Astrocyte (in vitro differentiated cells and primary cell): ENCODE data around the gene VPS13D. TPM values are rescaled to one million over a fixed set of nuclear protein-coding genes. Genes with fewer than 3 reads are reported as not detected.

ENCODE experiments used
- DNase-seq: peaks from one replicate; pipeline ENCODE4 v3.0.0-alpha.2; 2010; ENCODE audit warnings: low read depth
- FAIRE-seq: peaks from 2 replicates; lab custom pipeline; 2011; peaks lifted over from hg19 to GRCh38; lab: Jason Lieb, UNC
- H2AFZ ChIP-seq: 2 replicates; pipeline ENCODE4 v1.6.0; 2012; ENCODE audit warnings: low read depth, low read length, inconsistent platforms
- H3K27ac ChIP-seq: 2 replicates; pipeline ENCODE4 v1.5.1; 2011; ENCODE audit warnings: low read depth, low read length, inconsistent platforms
- H3K27me3 ChIP-seq: 2 replicates; pipeline ENCODE4 v1.6.0; 2011; ENCODE audit warnings: low read length, inconsistent platforms; ENCODE audit not compliant: insufficient read depth
- H3K36me3 ChIP-seq: 2 replicates; pipeline ENCODE4 v1.5.1; 2011; ENCODE audit warnings: low read length, inconsistent platforms; ENCODE audit not compliant: insufficient read depth
- H3K4me1 ChIP-seq: 2 replicates; pipeline ENCODE4 v1.5.1; 2011; ENCODE audit warnings: low read length, inconsistent platforms; ENCODE audit not compliant: insufficient read depth
- H3K4me2 ChIP-seq: 2 replicates; pipeline ENCODE4 v1.6.0; 2012; ENCODE audit warnings: low read length, inconsistent platforms
- H3K4me3 ChIP-seq: 2 replicates; pipeline ENCODE4 v1.5.1; 2011; ENCODE audit warnings: low read depth, mild to moderate bottlenecking, low read length, inconsistent platforms; ENCODE audit not compliant: insufficient read depth
- H3K79me2 ChIP-seq: 2 replicates; pipeline ENCODE4 v1.6.0; 2012; ENCODE audit warnings: mild to moderate bottlenecking, low read length, inconsistent platforms; ENCODE audit not compliant: insufficient read depth
- H3K9ac ChIP-seq: 2 replicates; pipeline ENCODE4 v1.6.0; 2012; ENCODE audit warnings: mild to moderate bottlenecking, low read length, inconsistent platforms
- H3K9me3 ChIP-seq: 2 replicates; pipeline ENCODE4 v1.5.1; 2012; ENCODE audit warnings: low read depth, mild to moderate bottlenecking, low read length, inconsistent platforms; ENCODE audit not compliant: insufficient read depth
- H4K20me1 ChIP-seq: 2 replicates; pipeline ENCODE4 v1.6.0; 2012; ENCODE audit warnings: low read length, inconsistent platforms; ENCODE audit not compliant: insufficient read depth
- H3K27ac Mint-ChIP-seq: one replicate; pipeline ENCODE4 v1.8.0; 2021; ENCODE audit warnings: mild to moderate bottlenecking, mixed read lengths; ENCODE audit not compliant: unreplicated experiment
- H3K27me3 Mint-ChIP-seq: one replicate; pipeline ENCODE4 v1.8.0; 2021; ENCODE audit warnings: low read depth, mixed read lengths; ENCODE audit not compliant: unreplicated experiment
- H3K36me3 Mint-ChIP-seq: one replicate; pipeline ENCODE4 v1.8.0; 2021; ENCODE audit warnings: low read depth, mixed read lengths; ENCODE audit not compliant: unreplicated experiment
- H3K4me1 Mint-ChIP-seq: one replicate; pipeline ENCODE4 v1.8.0; 2021; ENCODE audit warnings: low read depth, mixed read lengths; ENCODE audit not compliant: unreplicated experiment
- H3K4me3 Mint-ChIP-seq: one replicate; pipeline ENCODE4 v1.8.0; 2021; ENCODE audit warnings: mild to moderate bottlenecking, moderate library complexity, mixed read lengths; ENCODE audit not compliant: unreplicated experiment
- H3K9me3 Mint-ChIP-seq: one replicate; pipeline ENCODE4 v1.8.0; 2021; ENCODE audit warnings: mild to moderate bottlenecking, mixed read lengths; ENCODE audit not compliant: unreplicated experiment
- EZH2 ChIP-seq: IDR thresholded peaks from 2 replicates; pipeline ENCODE4 v1.6.1; 2012; ENCODE audit warnings: mild to moderate bottlenecking, low read length, inconsistent platforms; ENCODE audit not compliant: insufficient read depth
- total RNA-seq: library from RNA; stranded (reverse); gene quantifications from 2 replicates; pipeline ENCODE4 v1.2.1, GENCODE V29; 2021
- TF ChIP-seq, protein P1 (sequence below): IDR thresholded peaks from 2 replicates; pipeline ENCODE4 v1.5.1; 2011; ENCODE audit warnings: low read depth, mild to moderate bottlenecking, inconsistent platforms, low read length, moderate library complexity; ENCODE audit not compliant: insufficient read depth

VPS13D gene
- total RNA-seq, 1 donor from 2014 or later, result 25.9 TPM

DNA sequence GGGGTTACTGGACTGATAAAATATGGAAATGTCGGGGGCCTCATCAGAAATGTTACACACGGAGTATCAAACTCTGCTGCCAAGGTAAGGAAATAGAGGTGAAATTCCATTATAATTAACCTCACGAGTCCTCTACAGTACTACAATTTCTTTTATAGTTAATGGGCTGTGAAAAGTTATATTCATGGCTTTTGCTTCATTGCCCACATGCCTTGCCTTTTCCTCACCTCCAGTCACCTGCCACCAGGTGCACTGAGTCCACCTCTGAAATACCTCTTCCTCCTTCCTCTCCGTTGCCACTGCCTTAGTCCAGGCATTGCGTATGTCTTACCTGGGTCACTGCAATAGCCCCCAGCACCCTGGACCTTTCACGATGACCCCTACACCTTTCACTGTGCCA is 186.9 kb downstream of the VPS13D start:
- no peak overlapping the region for H3K9ac ChIP-seq
- FAIRE-seq (no peak), DNase-seq (no peak)
- H3K4me1 ChIP-seq, result no peaks in the 10 kb centered on the region
- Mint-ChIP-seq H3K36me3 (peaks cover 15% of the 10 kb centered on the region), H3K27me3 (no peaks in the 10 kb centered on the region), H3K4me3 (no peak overlapping the region), H3K27ac (no peak overlapping the region), H3K4me1 (no peaks in the 10 kb centered on the region), H3K9me3 (no peaks in the 10 kb centered on the region)
- peaks cover 8% of the 10 kb centered on the region for H3K36me3 ChIP-seq
- H3K79me2 ChIP-seq, result no peaks in the 10 kb centered on the region
- no peak overlapping the region for H2AFZ ChIP-seq
- no peaks in the 10 kb centered on the region for H4K20me1 ChIP-seq
- H3K9me3 ChIP-seq, result no peaks in the 10 kb centered on the region
- TF ChIP-seq, protein P1, sequence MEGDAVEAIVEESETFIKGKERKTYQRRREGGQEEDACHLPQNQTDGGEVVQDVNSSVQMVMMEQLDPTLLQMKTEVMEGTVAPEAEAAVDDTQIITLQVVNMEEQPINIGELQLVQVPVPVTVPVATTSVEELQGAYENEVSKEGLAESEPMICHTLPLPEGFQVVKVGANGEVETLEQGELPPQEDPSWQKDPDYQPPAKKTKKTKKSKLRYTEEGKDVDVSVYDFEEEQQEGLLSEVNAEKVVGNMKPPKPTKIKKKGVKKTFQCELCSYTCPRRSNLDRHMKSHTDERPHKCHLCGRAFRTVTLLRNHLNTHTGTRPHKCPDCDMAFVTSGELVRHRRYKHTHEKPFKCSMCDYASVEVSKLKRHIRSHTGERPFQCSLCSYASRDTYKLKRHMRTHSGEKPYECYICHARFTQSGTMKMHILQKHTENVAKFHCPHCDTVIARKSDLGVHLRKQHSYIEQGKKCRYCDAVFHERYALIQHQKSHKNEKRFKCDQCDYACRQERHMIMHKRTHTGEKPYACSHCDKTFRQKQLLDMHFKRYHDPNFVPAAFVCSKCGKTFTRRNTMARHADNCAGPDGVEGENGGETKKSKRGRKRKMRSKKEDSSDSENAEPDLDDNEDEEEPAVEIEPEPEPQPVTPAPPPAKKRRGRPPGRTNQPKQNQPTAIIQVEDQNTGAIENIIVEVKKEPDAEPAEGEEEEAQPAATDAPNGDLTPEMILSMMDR, result no peak
- no peak for TF ChIP-seq EZH2
- no peak overlapping the region for H3K27ac ChIP-seq
- H3K27me3 ChIP-seq, result no peaks in the 10 kb centered on the region
- H3K4me3 ChIP-seq, result no peak overlapping the region
- no peak overlapping the region for H3K4me2 ChIP-seq

DNA sequence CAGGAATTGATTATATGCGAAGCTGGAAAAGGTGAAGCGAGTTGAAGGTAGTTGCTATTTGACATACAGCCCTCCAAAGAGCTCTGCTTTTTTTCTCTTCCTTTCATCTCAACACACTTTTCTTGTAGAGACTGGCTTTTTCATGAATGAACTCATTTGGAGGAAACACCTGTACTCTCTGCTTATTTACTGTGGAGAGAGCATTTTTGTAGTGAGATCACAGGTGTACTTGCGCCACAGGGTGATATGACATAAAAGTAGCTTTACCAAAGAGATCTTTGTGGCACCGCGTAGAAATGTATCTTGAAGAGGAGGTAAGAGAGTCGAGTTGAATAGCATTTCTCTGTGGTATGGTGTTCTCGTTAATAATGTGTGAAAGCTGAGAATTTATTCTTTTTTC is 187.6 kb downstream of the VPS13D start:
- Histone ChIP-seq H3K27me3 (no peaks in the 10 kb centered on the region), H3K79me2 (no peaks in the 10 kb centered on the region), H2AFZ (no peak overlapping the region), H3K9me3 (no peaks in the 10 kb centered on the region), H3K4me3 (no peak overlapping the region), H3K9ac (no peak overlapping the region), H4K20me1 (no peaks in the 10 kb centered on the region), H3K27ac (no peak overlapping the region), H3K4me2 (no peak overlapping the region), H3K4me1 (no peaks in the 10 kb centered on the region), H3K36me3 (peaks cover 8% of the 10 kb centered on the region)
- FAIRE-seq (no peak), DNase-seq (no peak)
- TF ChIP-seq, protein P1, result no peak
- no peak for TF ChIP-seq EZH2
- no peak overlapping the region for H3K4me3 Mint-ChIP-seq
- H3K4me1 Mint-ChIP-seq, result no peaks in the 10 kb centered on the region
- H3K9me3 Mint-ChIP-seq, result no peaks in the 10 kb centered on the region
- no peak overlapping the region for H3K27ac Mint-ChIP-seq
- H3K36me3 Mint-ChIP-seq, result peaks cover 15% of the 10 kb centered on the region
- no peaks in the 10 kb centered on the region for H3K27me3 Mint-ChIP-seq

DNA sequence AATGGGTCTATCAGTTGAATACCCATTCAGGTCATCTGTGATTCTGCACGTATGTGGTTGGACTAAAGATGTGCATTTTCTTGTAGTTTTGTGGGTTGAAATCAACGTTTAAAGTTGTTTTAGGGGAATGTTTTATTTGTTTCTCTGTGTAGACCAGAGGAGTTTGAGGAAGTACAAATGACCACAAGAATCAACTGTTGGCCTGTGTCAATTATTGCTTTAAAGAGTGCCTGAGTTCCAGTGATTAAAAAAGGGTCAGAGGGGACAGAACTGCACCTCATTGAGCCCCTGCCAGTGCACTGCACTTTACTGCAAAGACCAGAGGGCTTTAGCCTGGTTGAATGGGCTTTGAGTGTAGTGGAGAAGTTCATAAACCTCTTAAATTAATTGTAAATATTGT is 190.3 kb downstream of the VPS13D start:
- no peaks in the 10 kb centered on the region for H3K27me3 Mint-ChIP-seq
- no peak for TF ChIP-seq EZH2
- TF ChIP-seq, protein P1, result no peak
- FAIRE-seq, result no peak

More for the DNA sequence above, 190.3 kb downstream of the VPS13D start:
- Mint-ChIP-seq H3K9me3 (no peaks in the 10 kb centered on the region), H3K36me3 (peaks cover 11% of the 10 kb centered on the region), H3K4me1 (peaks cover 5% of the 10 kb centered on the region), H3K4me3 (no peak overlapping the region), H3K27ac (no peak overlapping the region)
- no peaks in the 10 kb centered on the region for H3K27me3 ChIP-seq
- no peaks in the 10 kb centered on the region for H3K9me3 ChIP-seq
- no peak overlapping the region for H3K9ac ChIP-seq
- H3K79me2 ChIP-seq, result no peaks in the 10 kb centered on the region
- H2AFZ ChIP-seq, result no peak overlapping the region
- no peaks in the 10 kb centered on the region for H4K20me1 ChIP-seq
- no peak overlapping the region for H3K27ac ChIP-seq
- peaks cover 8% of the 10 kb centered on the region for H3K36me3 ChIP-seq
- no peak for DNase-seq
- no peak overlapping the region for H3K4me3 ChIP-seq
- H3K4me1 ChIP-seq, result peaks cover 17% of the 10 kb centered on the region
- H3K4me2 ChIP-seq, result no peak overlapping the region
